ENCODE data around the gene SDF4.

Gene SDF4

GRCh38 chr1:1246577-1247340 lies 15.0 kb upstream of the SDF4 start, which contains the start of gene C1QTNF12:
Gene C1QTNF12 (minus strand): TSS chr1:1246722. CDS start chr1:1246690, 32 bp downstream.
- H3K9ac ChIP-seq (ENCODE audit: low read length), result no peak within 1 kb of the TSS
- no peaks in the 10 kb centered on the region for H4K20me1 ChIP-seq (ENCODE audit: low read depth, low read length)
- H2AFZ ChIP-seq (ENCODE audit: low read depth, low read length, severe bottlenecking), result no peak within 1 kb of the TSS
- H3K27me3 ChIP-seq (ENCODE audit: low read length), result no peaks in the 10 kb centered on the region
- H3F3A ChIP-seq (ENCODE audit: insufficient read depth), result no peaks in the 10 kb centered on the region
- no peaks in the 10 kb centered on the region for H3K79me2 ChIP-seq (ENCODE audit: insufficient read depth, low read length)
- no peaks in the 10 kb centered on the region for H3K9me2 ChIP-seq (replicated peaks; ENCODE audit: insufficient read depth, low read length)
- no peak within 1 kb of the TSS for H3K27ac ChIP-seq (ENCODE audit: low read depth, low read length)
- no peak within 1 kb of the TSS for H3K4me2 ChIP-seq (ENCODE audit: low read depth, low read length, poor library complexity, severe bottlenecking)
- H3K36me3 ChIP-seq (ENCODE audit: low read length), result no peaks in the 10 kb centered on the region
- H3K4me3 ChIP-seq (ENCODE audit: insufficient read depth, low read length, poor library complexity, severe bottlenecking), result no peak within 1 kb of the TSS
- TF ChIP-seq EZH2phosphoT487 (conservative IDR thresholded peaks at IDR 0.05; ENCODE audit: low read length), result no peak
- TF ChIP-seq, protein P1, sequence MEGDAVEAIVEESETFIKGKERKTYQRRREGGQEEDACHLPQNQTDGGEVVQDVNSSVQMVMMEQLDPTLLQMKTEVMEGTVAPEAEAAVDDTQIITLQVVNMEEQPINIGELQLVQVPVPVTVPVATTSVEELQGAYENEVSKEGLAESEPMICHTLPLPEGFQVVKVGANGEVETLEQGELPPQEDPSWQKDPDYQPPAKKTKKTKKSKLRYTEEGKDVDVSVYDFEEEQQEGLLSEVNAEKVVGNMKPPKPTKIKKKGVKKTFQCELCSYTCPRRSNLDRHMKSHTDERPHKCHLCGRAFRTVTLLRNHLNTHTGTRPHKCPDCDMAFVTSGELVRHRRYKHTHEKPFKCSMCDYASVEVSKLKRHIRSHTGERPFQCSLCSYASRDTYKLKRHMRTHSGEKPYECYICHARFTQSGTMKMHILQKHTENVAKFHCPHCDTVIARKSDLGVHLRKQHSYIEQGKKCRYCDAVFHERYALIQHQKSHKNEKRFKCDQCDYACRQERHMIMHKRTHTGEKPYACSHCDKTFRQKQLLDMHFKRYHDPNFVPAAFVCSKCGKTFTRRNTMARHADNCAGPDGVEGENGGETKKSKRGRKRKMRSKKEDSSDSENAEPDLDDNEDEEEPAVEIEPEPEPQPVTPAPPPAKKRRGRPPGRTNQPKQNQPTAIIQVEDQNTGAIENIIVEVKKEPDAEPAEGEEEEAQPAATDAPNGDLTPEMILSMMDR (IDR thresholded peaks at IDR 0.05; ENCODE audit: insufficient read depth, low read length, poor library complexity, severe bottlenecking), result no peak
- no peaks in the 10 kb centered on the region for H3K9me3 ChIP-seq (ENCODE audit: insufficient read depth, low read length)

DNA sequence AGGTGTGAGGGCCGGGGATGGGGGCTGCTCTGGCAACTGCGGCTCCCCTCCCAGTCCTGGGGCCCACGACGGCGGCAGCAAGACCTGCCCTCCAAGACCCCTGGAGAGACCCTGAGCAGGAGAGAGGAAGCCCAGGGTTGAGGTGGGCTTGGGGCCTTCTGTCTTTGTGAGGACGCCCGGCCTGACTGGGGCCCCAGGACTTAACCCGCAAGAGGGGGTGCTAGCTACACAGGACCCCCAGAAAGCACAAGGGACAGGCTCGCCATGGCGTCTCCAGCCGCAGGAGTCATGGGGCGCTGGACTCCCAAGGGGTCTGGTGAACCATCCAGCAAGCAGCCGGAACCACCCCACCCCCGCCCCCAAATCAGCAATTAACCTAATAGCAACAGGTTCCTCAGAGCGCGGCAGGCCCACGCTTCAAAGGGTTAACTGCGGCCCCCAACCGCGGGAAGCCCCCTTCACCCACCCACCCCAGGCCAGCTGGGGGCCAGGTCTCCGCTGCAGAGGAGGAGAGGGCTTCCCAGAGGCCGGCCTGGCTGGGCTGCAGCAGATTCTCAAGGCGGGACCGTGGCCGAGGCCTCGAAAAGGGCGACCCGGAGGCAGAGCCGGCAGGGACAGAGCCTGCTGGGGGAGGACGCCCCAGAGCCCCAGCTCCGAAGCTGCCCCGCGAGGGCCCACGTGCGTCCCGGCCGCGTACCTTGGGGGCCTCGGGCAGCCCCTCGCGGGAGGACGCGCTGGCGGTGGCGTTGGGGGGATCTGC lies 14.2 kb upstream of the SDF4 start:
- no peak overlapping the region for H3K27ac ChIP-seq (ENCODE audit: low read depth, low read length)
- no peak overlapping the region for H3K4me2 ChIP-seq (ENCODE audit: low read depth, low read length, poor library complexity, severe bottlenecking)
- H3K36me3 ChIP-seq (ENCODE audit: low read length), result no peaks in the 10 kb centered on the region
- no peak overlapping the region for H3K9ac ChIP-seq (ENCODE audit: low read length)
- no peaks in the 10 kb centered on the region for H3K79me2 ChIP-seq (ENCODE audit: insufficient read depth, low read length)
- no peak overlapping the region for H3K4me3 ChIP-seq (ENCODE audit: insufficient read depth, low read length, poor library complexity, severe bottlenecking)
- no peak for TF ChIP-seq EZH2phosphoT487 (conservative IDR thresholded peaks at IDR 0.05; ENCODE audit: low read length)
- H3K9me3 ChIP-seq (ENCODE audit: insufficient read depth, low read length), result no peaks in the 10 kb centered on the region
- H4K20me1 ChIP-seq (ENCODE audit: low read depth, low read length), result no peaks in the 10 kb centered on the region
- no peaks in the 10 kb centered on the region for H3F3A ChIP-seq (ENCODE audit: insufficient read depth)
- no peaks in the 10 kb centered on the region for H3K9me2 ChIP-seq (replicated peaks; ENCODE audit: insufficient read depth, low read length)
- H2AFZ ChIP-seq (ENCODE audit: low read depth, low read length, severe bottlenecking), result no peak overlapping the region
- H3K27me3 ChIP-seq (ENCODE audit: low read length), result no peaks in the 10 kb centered on the region

GRCh38 chr1:1245178-1245816 lies 13.5 kb upstream of the SDF4 start:
- Histone ChIP-seq H3K27ac (ENCODE audit: low read depth, low read length) (no peak overlapping the region), H3K4me2 (ENCODE audit: low read depth, low read length, poor library complexity, severe bottlenecking) (no peak overlapping the region), H3K27me3 (ENCODE audit: low read length) (no peaks in the 10 kb centered on the region), H3K79me2 (ENCODE audit: insufficient read depth, low read length) (no peaks in the 10 kb centered on the region), H3K9me2 (replicated peaks; ENCODE audit: insufficient read depth, low read length) (no peaks in the 10 kb centered on the region), H2AFZ (ENCODE audit: low read depth, low read length, severe bottlenecking) (no peak overlapping the region), H3K9ac (ENCODE audit: low read length) (no peak overlapping the region), H3K36me3 (ENCODE audit: low read length) (no peaks in the 10 kb centered on the region), H4K20me1 (ENCODE audit: low read depth, low read length) (no peaks in the 10 kb centered on the region), H3K4me3 (ENCODE audit: insufficient read depth, low read length, poor library complexity, severe bottlenecking) (no peak overlapping the region), H3K9me3 (ENCODE audit: insufficient read depth, low read length) (no peaks in the 10 kb centered on the region), H3F3A (ENCODE audit: insufficient read depth) (no peaks in the 10 kb centered on the region)
- TF ChIP-seq, protein P1 (IDR thresholded peaks at IDR 0.05; ENCODE audit: insufficient read depth, low read length, poor library complexity, severe bottlenecking), result no peak
- TF ChIP-seq EZH2phosphoT487 (conservative IDR thresholded peaks at IDR 0.05; ENCODE audit: low read length), result no peak

Measured in SU-DHL-6 (cell line).